Activated CD4-positive, alpha-beta T cell treated with anti-CD3 and anti-CD28 coated beads, Interleukin-2, amount 50 U/mL, for 24 hours (primary cell): ENCODE results near the gene HTR2A.

Experiments
- DNase-seq, 2 donors: peaks; one replicate each; pipeline ENCODE4 v3.0.0-alpha.2; 2020; ENCODE audit warnings: low read depth in 1 of 2, low spot score in 1 of 2

Gene HTR2A

DNA sequence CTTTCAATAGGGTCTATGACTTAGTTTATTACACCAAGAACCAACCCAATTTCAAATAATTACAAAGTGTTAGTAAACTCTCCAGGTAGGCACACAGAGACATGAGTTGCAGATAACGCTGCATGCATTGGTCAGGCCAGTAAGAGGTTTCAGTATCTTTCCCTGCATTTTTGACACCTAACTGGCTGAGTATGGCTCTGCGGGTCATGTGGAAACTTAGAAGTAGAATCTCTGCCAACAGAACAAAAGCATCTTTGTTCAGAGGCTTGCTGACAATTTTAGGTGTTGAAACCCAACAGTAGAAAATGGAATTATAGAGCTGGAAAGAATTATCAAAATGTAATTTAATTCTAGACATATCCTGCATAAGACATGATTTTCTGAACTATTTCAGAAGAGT lies 25.3 kb downstream of the HTR2A start:
- DNase-seq: no peak

DNA sequence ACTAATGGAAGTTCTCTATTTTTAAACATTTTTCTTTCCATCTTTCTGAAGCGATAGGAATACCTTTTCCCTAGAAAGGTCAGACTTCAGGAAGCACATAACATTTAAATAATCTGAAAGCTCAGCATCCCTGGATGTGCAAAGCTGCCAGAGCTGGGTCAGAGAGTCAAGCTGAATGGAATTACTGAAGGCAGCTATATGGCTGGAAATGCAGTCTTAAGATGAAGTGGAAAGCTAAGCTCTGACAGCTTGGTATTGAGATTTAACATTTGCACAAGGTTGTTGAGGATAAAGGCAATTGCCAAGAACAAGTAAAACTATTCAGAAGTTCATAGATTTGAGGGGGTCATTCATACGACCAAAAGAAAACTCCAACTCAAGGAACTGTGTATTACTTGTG lies 28.8 kb downstream of the HTR2A start:
- DNase-seq: no peak

DNA sequence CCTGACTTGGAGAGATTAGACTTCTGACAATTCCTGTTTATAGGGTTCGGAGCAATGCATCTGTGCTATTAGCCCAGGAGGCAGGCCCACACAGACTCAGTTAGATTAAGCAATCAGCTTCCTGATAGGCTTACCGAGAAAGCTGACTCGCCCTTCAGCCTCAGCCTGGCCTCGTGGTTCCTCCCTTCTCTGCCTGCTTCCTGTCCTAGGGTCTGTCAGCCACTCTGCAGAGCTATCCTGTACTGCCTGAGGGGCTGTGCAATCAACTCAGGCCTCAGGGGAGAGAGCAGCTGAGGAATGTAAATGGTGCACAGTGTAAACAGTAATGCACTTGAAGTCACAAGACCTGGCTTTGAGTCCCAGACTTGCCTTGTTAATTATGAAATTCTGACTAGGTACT lies 30.7 kb downstream of the HTR2A start:
- no peak for DNase-seq

GRCh38 chr13:46864941-46865340 lies 31.9 kb downstream of the HTR2A start:
- DNase-seq: no peak

DNA sequence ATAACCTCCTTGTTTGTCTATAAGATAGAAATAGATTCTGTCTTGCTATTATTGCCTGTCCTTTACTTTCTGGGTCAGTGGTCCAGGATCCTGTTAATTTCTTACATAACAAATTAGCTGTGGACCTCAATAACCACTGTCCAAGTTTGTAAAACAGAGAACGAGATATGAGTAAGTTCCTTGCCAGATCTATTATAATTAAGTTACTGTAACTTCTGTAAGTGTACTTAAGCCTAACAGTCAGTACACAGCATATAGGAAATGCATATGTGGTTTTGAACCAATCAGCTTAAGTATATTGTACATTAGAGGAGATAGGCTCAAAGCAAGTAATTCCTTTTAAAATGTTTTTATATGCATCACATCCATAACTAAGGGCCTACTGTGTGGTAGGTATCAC lies 34.9 kb downstream of the HTR2A start:
- DNase-seq: no peak

DNA sequence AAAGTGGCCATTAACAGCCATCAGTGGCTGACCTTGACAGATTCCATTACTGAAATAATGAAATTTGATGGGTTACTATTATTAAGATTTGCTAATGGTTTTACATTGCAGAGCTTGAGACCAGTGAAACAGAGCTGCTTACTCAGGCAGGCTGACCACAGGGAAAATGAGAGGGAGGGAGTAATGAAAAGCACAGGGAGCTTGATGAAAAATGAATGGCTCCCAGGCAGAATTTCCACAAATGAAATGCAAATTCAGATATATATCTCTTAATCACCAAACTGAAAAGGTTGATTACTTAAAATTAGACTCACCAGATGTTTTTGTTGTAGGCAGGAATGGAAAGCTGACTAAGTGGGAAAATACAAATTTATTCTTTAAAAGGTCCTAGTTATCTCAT lies 36.1 kb downstream of the HTR2A start:
- no peak for DNase-seq

GRCh38 chr13:46858776-46859175 lies 38.1 kb downstream of the HTR2A start:
- DNase-seq: no peak

- no peak for DNase-seq
Measured at GRCh38 chr13:46858163-46858562, 38.7 kb downstream of the HTR2A start.

GRCh38 chr13:46855664-46856063 lies 41.2 kb downstream of the HTR2A start:
- no peak for DNase-seq

- no peak for DNase-seq
Measured at GRCh38 chr13:46855166-46855565, 41.7 kb downstream of the HTR2A start.

- no peak for DNase-seq
Measured at GRCh38 chr13:46852168-46852567, 44.7 kb downstream of the HTR2A start.

DNA sequence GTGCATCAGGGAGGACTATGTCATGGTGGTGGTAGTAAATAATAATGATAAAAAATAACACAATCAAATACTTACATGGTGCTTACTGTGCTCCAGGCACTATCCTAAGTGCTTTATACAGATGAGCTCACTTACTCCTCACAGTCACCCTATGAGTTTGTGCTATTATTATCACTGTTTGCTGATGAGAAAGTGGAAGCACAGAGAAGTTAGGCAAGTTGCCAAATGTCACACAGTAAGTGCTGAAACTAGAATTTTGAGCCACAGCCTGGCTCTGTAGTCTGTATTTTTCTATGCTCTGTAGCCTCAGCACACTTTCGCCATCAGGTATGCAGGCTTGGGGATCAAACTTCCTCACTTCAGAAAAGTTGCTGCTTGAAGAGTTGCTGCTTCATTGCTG lies 46.6 kb downstream of the HTR2A start:
- DNase-seq: no peak

GRCh38 chr13:46846726-46847125 lies 50.1 kb downstream of the HTR2A start:
- no peak for DNase-seq

GRCh38 chr13:46845146-46845545 lies 51.7 kb downstream of the HTR2A start:
- DNase-seq: no peak

DNA sequence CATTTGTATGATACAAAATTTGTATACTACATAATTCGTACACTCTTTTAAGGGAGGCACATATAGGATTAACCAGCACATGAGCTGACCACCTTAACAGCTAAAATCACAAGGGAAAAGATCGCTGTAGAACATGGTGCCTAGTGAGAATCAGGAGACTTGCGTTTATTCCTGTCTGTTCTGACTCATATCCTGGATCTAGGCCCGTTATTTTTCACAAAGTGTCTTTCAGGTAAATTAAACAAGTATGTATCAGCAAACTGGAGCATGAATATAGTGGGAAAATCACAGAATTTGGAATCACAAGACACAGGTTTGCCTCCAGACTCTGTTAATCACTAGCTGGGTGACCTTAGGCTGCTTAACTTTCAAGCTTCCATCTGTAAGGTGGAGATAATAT lies 52.4 kb downstream of the HTR2A start:
- no peak for DNase-seq

- no peak for DNase-seq
Measured at GRCh38 chr13:46839399-46839798, 57.5 kb downstream of the HTR2A start.

- DNase-seq: no peak
Measured at GRCh38 chr13:46834657-46835056, 62.2 kb downstream of the HTR2A start.

GRCh38 chr13:46831588-46832194 lies 65.2 kb downstream of the HTR2A start:
- DNase-seq: peak in 1 of 2 donors; percentile 17

- no peak for DNase-seq
Measured at GRCh38 chr13:46830405-46831005, 66.3 kb downstream of the HTR2A start.

DNA sequence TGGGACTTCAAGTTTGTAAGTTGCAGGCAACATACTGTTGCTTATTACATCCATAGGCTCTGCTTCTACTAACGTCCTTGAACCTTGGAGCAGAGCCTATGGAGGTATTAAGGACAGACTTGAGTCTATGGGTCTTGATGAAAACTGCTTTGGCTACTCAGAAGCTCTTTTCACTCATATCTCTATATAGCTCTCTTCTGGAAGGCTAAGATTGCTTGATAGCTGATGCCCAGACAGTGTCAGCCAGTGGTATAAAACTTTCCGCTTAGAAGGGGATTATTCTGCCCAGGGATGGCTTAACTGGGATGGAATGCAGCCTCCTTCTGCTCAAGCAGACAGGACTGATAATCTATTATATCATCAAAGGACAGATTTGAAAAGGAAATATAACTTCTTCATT lies 74.3 kb downstream of the HTR2A start:
- DNase-seq: no peak

- no peak for DNase-seq
Measured at GRCh38 chr13:46817838-46818476, 78.9 kb downstream of the HTR2A start.

DNA sequence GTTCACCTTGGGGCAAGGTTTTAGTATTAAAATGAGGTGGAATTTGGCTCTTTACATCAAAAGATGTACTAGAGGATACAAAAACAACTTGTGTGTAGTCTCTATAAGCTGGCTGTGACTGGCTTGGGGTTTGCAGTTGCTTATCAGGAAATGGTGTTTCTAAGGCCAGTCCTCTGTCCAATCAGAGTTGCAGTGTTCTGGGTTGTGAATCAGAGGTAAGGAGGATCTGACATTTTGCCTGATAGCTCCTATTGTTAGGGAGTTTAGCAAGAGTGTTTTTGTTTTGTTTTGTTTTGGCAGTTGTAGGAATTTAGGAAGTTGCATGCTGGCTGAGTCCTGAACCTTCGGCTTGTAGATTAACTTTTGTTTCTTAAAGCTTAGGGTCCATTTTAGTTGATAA lies 79.8 kb downstream of the HTR2A start:
- no peak for DNase-seq

- no peak for DNase-seq
Measured at GRCh38 chr13:46816371-46816770, 80.5 kb downstream of the HTR2A start.
